ENCODE data around the gene EZR.

DNA sequence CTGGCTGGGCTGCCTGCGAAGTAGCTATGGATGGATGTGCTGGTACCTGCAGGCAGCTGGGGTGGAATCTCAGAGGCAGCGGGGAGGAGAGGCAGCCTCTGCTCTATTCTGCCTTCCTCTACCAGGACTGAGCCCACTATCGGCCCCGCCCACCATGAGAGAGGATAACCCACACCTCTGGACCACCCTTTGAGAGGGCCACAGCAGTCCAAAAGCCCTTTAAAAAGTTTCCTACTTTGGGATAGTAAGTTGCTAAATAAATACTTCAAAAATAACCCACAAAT lies 36.1 kb downstream of the EZR start:
- TF ChIP-seq POLR2AphosphoS5 (IDR thresholded peaks at IDR 0.05; ENCODE audit: low read depth, low read length) (no peak), SIN3A (IDR thresholded peaks at IDR 0.05; ENCODE audit: borderline replicate concordance, insufficient read depth, low read length) (no peak), TAF1 (IDR thresholded peaks at IDR 0.05; ENCODE audit: borderline replicate concordance, insufficient read depth, low read length) (no peak)
- TF ChIP-seq, protein P1, sequence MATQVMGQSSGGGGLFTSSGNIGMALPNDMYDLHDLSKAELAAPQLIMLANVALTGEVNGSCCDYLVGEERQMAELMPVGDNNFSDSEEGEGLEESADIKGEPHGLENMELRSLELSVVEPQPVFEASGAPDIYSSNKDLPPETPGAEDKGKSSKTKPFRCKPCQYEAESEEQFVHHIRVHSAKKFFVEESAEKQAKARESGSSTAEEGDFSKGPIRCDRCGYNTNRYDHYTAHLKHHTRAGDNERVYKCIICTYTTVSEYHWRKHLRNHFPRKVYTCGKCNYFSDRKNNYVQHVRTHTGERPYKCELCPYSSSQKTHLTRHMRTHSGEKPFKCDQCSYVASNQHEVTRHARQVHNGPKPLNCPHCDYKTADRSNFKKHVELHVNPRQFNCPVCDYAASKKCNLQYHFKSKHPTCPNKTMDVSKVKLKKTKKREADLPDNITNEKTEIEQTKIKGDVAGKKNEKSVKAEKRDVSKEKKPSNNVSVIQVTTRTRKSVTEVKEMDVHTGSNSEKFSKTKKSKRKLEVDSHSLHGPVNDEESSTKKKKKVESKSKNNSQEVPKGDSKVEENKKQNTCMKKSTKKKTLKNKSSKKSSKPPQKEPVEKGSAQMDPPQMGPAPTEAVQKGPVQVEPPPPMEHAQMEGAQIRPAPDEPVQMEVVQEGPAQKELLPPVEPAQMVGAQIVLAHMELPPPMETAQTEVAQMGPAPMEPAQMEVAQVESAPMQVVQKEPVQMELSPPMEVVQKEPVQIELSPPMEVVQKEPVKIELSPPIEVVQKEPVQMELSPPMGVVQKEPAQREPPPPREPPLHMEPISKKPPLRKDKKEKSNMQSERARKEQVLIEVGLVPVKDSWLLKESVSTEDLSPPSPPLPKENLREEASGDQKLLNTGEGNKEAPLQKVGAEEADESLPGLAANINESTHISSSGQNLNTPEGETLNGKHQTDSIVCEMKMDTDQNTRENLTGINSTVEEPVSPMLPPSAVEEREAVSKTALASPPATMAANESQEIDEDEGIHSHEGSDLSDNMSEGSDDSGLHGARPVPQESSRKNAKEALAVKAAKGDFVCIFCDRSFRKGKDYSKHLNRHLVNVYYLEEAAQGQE (IDR thresholded peaks at IDR 0.05; ENCODE audit: insufficient read depth in 1 of 2, low read depth in 2 of 2, low read length in 2 of 2) = no peak
